Astrocyte (in vitro differentiated cells and primary cell): ENCODE data around the gene CPA2.

Source experiments
- CTCF ChIP-seq: IDR thresholded peaks from 2 replicates; pipeline ENCODE4 v1.5.1; 2011; ENCODE audit warnings: low read depth, mild to moderate bottlenecking, inconsistent platforms, low read length, moderate library complexity; ENCODE audit not compliant: insufficient read depth
- EZH2 ChIP-seq: IDR thresholded peaks from 2 replicates; pipeline ENCODE4 v1.6.1; 2012; ENCODE audit warnings: mild to moderate bottlenecking, low read length, inconsistent platforms; ENCODE audit not compliant: insufficient read depth

DNA sequence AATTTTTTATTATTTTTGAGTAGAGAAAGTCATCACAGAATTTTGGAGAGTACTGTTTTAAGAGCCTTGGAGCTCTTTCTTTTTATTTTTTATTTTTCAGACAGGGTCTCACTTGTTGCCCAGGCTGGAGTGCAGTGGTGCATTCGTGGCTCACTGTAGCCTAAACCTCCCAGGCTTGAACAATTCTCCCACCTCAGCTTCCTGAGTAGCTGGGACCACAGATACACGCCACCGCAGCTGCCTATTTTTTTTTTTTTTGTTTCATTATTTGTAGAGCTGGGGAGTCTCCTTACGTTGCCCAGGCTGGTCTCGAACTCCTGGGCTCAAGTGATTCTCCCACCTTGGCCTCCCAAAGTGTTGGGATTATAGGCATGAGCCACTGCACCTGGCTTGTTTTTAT is 36.9 kb downstream of the CPA2 start:
- TF ChIP-seq CTCF (no peak), EZH2 (no peak)
